ENCODE results near the gene HIVEP1.

DNA sequence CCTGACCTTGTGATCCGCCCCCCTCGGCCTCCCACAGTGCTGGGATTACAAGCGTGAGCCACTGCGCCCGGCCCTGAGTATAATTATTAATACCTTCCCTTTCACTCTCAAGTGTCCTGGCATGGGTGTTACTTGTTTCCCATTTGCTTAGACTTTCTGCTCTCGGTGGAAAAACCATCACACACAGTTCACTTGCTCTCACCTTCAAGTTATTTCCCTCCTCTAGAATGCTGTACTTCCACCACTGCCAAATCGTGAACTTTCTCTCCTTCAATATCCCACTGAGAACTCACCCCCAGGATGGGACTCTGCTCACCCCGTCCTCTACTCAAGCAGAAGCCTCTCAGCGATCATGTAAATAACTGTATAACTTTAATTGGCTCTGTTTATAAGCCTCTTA, 4.6 kb upstream of the HIVEP1 start:
- no peak for TF ChIP-seq CTCF (conservative IDR thresholded peaks at IDR 0.05)
- no peak for TF ChIP-seq ZFX (IDR thresholded peaks at IDR 0.05)
